ENCODE results near the gene PSMA8. TPM values are rescaled to one million over a fixed set of nuclear protein-coding genes. Genes with fewer than 3 reads are reported as not detected.

Gene PSMA8
- total and polyA plus RNA-seq, 4 donors: 0.14 TPM; not detected in 3

- Histone ChIP-seq H3K27ac (ENCODE audit: low read depth in 1 of 2, low read length in 2 of 2) (no peak overlapping the region), H3K36me3 (ENCODE audit: control insufficient read depth in 4 of 4, insufficient read depth in 3 of 4, low read depth in 1 of 4, low read length in 3 of 4) (no peaks in the 10 kb centered on the region), H3K9ac (ENCODE audit: low read depth in 1 of 2, low read length in 2 of 2) (no peak overlapping the region), H3K4me3 (ENCODE audit: low read depth in 1 of 3, low read length in 3 of 3) (no peak overlapping the region), H3K27me3 (ENCODE audit: control insufficient read depth in 4 of 4, insufficient read depth in 4 of 4, low read length in 3 of 4) (no peaks in the 10 kb centered on the region), H3K4me1 (ENCODE audit: control insufficient read depth in 4 of 4, insufficient read depth in 4 of 4, low read length in 3 of 4) (no peaks in the 10 kb centered on the region), H3K9me3 (ENCODE audit: control insufficient read depth in 4 of 4, low read length in 3 of 4) (no peaks in the 10 kb centered on the region)
- TF ChIP-seq FOXA2 (IDR thresholded peaks at IDR 0.05) (no peak), SP1 (IDR thresholded peaks at IDR 0.05) (no peak), JUND (IDR thresholded peaks at IDR 0.05) (no peak), MAX (IDR thresholded peaks at IDR 0.05) (no peak), FOXA1 (IDR thresholded peaks at IDR 0.05) (no peak), RAD21 (IDR thresholded peaks at IDR 0.05) (no peak), ZBTB33 (IDR thresholded peaks at IDR 0.05) (no peak), NR2F2 (IDR thresholded peaks at IDR 0.05) (no peak), RXRA (IDR thresholded peaks at IDR 0.05) (no peak), HNF4A (conservative IDR thresholded peaks at IDR 0.05) (no peak), CTCF (IDR thresholded peaks at IDR 0.05; ENCODE audit: low read depth, low read length, missing input control) (no peak), TAF1 (conservative IDR thresholded peaks at IDR 0.05) (no peak), YY1 (IDR thresholded peaks at IDR 0.05) (no peak), REST (IDR thresholded peaks at IDR 0.05) (no peak), GABPA (IDR thresholded peaks at IDR 0.05 in 1 of 2, conservative IDR thresholded peaks at IDR 0.05 in 1 of 2) (no peak), HNF4G (IDR thresholded peaks at IDR 0.05) (no peak)
- 81% methylated on average over 8 of the region's 8 CpGs for WGBS
- no peak for DNase-seq (ENCODE audit: low spot score)
Observed at GRCh38 chr18:26190506-26190905, 56.8 kb downstream of the PSMA8 start.

GRCh38 chr18:26192233-26192632, 58.6 kb downstream of the PSMA8 start:
- H3K4me1 ChIP-seq (ENCODE audit: control insufficient read depth in 4 of 4, insufficient read depth in 4 of 4, low read length in 3 of 4): no peaks in the 10 kb centered on the region
- no peaks in the 10 kb centered on the region for H3K36me3 ChIP-seq (ENCODE audit: control insufficient read depth in 4 of 4, insufficient read depth in 3 of 4, low read depth in 1 of 4, low read length in 3 of 4)
- no peaks in the 10 kb centered on the region for H3K27me3 ChIP-seq (ENCODE audit: control insufficient read depth in 4 of 4, insufficient read depth in 4 of 4, low read length in 3 of 4)
- H3K27ac ChIP-seq (ENCODE audit: low read depth in 1 of 2, low read length in 2 of 2): no peak overlapping the region
- TF ChIP-seq MAX (IDR thresholded peaks at IDR 0.05) (no peak), GABPA (IDR thresholded peaks at IDR 0.05 in 1 of 2, conservative IDR thresholded peaks at IDR 0.05 in 1 of 2) (no peak), RAD21 (IDR thresholded peaks at IDR 0.05) (no peak), FOXA1 (IDR thresholded peaks at IDR 0.05) (no peak), TAF1 (conservative IDR thresholded peaks at IDR 0.05) (no peak)
- no peaks in the 10 kb centered on the region for H3K9me3 ChIP-seq (ENCODE audit: control insufficient read depth in 4 of 4, low read length in 3 of 4)
- H3K4me3 ChIP-seq (ENCODE audit: low read depth in 1 of 3, low read length in 3 of 3): no peak overlapping the region
- 64% methylated on average over 1 of the region's 1 CpG for WGBS
- H3K9ac ChIP-seq (ENCODE audit: low read depth in 1 of 2, low read length in 2 of 2): no peak overlapping the region
- no peak for DNase-seq (ENCODE audit: low spot score)

Measured in liver (tissue), 9 donors.